IMR-90 (cell line): ENCODE data around the gene ADCK1. TPM values are rescaled to one million over a fixed set of nuclear protein-coding genes. Genes with fewer than 3 reads are reported as not detected.

Experiments
- ATAC-seq: fragments of 200-7000 bp; cut with Tn5 transposase; 2 replicates; pipeline ENCODE4 v1.9.1; 2020; ENCODE audit warnings: low read depth, mild to moderate bottlenecking, moderate library complexity
- BruUV-seq: library from RNA; stranded (reverse); fragments of 400-500 nt; replicated peaks from 2 replicates; lab custom pipeline; 2021; lab: Mats Ljungman, UMichigan
- CTCF ChIA-PET: fragments of 300-600 bp; formaldehyde crosslinking; extraction: SDS; loops from one replicate; lab custom pipeline; 2021; ENCODE audit warnings: antibody characterized with exemption; lab: Yijun Ruan, JAX
- POLR2A ChIA-PET: fragments of 300-600 bp; sonication (Branson Sonifier 250); formaldehyde crosslinking; loops from one replicate; lab custom pipeline; 2022; ENCODE audit warnings: antibody characterized with exemption; ENCODE audit not compliant: unreplicated experiment; lab: Charles Lee
- DNase-seq: peaks from one replicate; pipeline ENCODE4 v3.0.0; 2013
- H2AFZ ChIP-seq: replicated peaks from 2 replicates; pipeline ENCODE3; 2013; ENCODE audit warnings: low read length, mild to moderate bottlenecking; ENCODE audit not compliant: poor library complexity
- H2AK5ac ChIP-seq: 2 replicates; pipeline ENCODE4 v1.6.1; 2013; ENCODE audit warnings: low read depth, low read length, inconsistent platforms
- H2AK9ac ChIP-seq: replicated peaks from 2 replicates; pipeline ENCODE3; 2013; ENCODE audit warnings: mild to moderate bottlenecking, low read depth, low read length, moderate library complexity; ENCODE audit not compliant: poor library complexity
- H2BK120ac ChIP-seq: 2 replicates; pipeline ENCODE4 v1.6.1; 2013; ENCODE audit warnings: low read depth, low read length, inconsistent platforms
- H2BK15ac ChIP-seq: 3 replicates; pipeline ENCODE4 v1.6.1; 2013; ENCODE audit warnings: low read depth, low read length, inconsistent platforms
- H2BK20ac ChIP-seq: 2 replicates; pipeline ENCODE4 v1.6.1; 2013; ENCODE audit warnings: low read depth, mild to moderate bottlenecking, inconsistent platforms, low read length, moderate library complexity
- H2BK5ac ChIP-seq: 2 replicates; pipeline ENCODE4 v1.6.1; 2013; ENCODE audit warnings: mild to moderate bottlenecking, low read depth, low read length, inconsistent platforms; ENCODE audit not compliant: poor library complexity, severe bottlenecking
- H3K14ac ChIP-seq: replicated peaks from 2 replicates; pipeline ENCODE4 v1.6.1; 2013; ENCODE audit warnings: low read depth, low read length, inconsistent platforms
- H3K18ac ChIP-seq: 2 replicates; pipeline ENCODE4 v1.6.1; 2013; ENCODE audit warnings: low read depth, low read length, control low read depth
- H3K23ac ChIP-seq: 2 replicates; pipeline ENCODE4 v1.6.1; 2013; ENCODE audit warnings: low read depth, low read length, inconsistent platforms
- H3K27ac ChIP-seq: 2 replicates; pipeline ENCODE4 v1.5.1; 2013; ENCODE audit warnings: mild to moderate bottlenecking, control low read depth, low read length; ENCODE audit not compliant: insufficient read depth
- H3K27me3 ChIP-seq: 2 replicates; pipeline ENCODE4 v1.6.1; 2013; ENCODE audit warnings: low read length; ENCODE audit not compliant: control insufficient read depth, insufficient read depth
- H3K36me3 ChIP-seq: 2 replicates; pipeline ENCODE4 v1.6.1; 2013; ENCODE audit warnings: low read length, mixed read lengths; ENCODE audit not compliant: control insufficient read depth, insufficient read depth
- H3K4ac ChIP-seq: 2 replicates; pipeline ENCODE4 v1.6.1; 2013; ENCODE audit warnings: low read depth, low read length, inconsistent platforms
- H3K4me1 ChIP-seq: 2 replicates; pipeline ENCODE4 v1.6.1; 2013; ENCODE audit warnings: low read length, mixed read lengths; ENCODE audit not compliant: control insufficient read depth, insufficient read depth
- H3K4me2 ChIP-seq: 2 replicates; pipeline ENCODE4 v1.6.1; 2013; ENCODE audit warnings: low read depth, mild to moderate bottlenecking, control low read depth, low read length, moderate library complexity
- H3K4me3 ChIP-seq: 2 replicates; pipeline ENCODE4 v1.5.1; 2013; ENCODE audit warnings: low read depth, mild to moderate bottlenecking, control low read depth, low read length, moderate library complexity; ENCODE audit not compliant: insufficient read depth
- H3K56ac ChIP-seq: 2 replicates; pipeline ENCODE4 v1.6.1; 2013; ENCODE audit warnings: low read length, inconsistent platforms; ENCODE audit not compliant: insufficient read depth; ENCODE audit errors: extremely low read depth
- H3K79me1 ChIP-seq, 2 experiments: 2 replicates each; pipeline ENCODE4 v1.6.1; 2013; ENCODE audit warnings: low read length in 2 of 2, inconsistent platforms in 1 of 2, low read depth in 1 of 2
- H3K9ac ChIP-seq: 2 replicates; pipeline ENCODE4 v1.6.1; 2013; ENCODE audit warnings: low read depth, low read length, control low read depth
- H3K9me1 ChIP-seq: 2 replicates; pipeline ENCODE4 v1.6.1; 2013; ENCODE audit warnings: low read length, inconsistent platforms; ENCODE audit not compliant: insufficient read depth
- H3K9me3 ChIP-seq: 2 replicates; pipeline ENCODE4 v1.6.1; 2013; ENCODE audit warnings: low read length; ENCODE audit not compliant: control insufficient read depth, insufficient read depth
- H4K20me1 ChIP-seq: 2 replicates; pipeline ENCODE4 v1.6.1; 2013; ENCODE audit warnings: low read length, inconsistent platforms; ENCODE audit not compliant: insufficient read depth
- H4K5ac ChIP-seq: 2 replicates; pipeline ENCODE4 v1.6.1; 2013; ENCODE audit warnings: mild to moderate bottlenecking, low read depth, low read length, control low read depth
- H4K8ac ChIP-seq, 2 experiments: 2 replicates each; pipeline ENCODE4 v1.6.1; 2013; ENCODE audit warnings: low read depth in 2 of 2, low read length in 2 of 2, control low read depth in 1 of 2, inconsistent platforms in 1 of 2
- H4K91ac ChIP-seq: 2 replicates; pipeline ENCODE4 v1.6.1; 2013; ENCODE audit warnings: low read depth, low read length, inconsistent platforms; ENCODE audit not compliant: insufficient read depth
- CEBPB ChIP-seq: IDR thresholded peaks from 2 replicates; pipeline ENCODE4 v1.6.1; 2012; ENCODE audit warnings: low read depth, low read length, improper control_type of control experiment
- FOS ChIP-seq: fragments of 150-350 bp; IDR thresholded peaks from 2 replicates; pipeline ENCODE4 v1.6.1; 2016; ENCODE audit warnings: low read depth, low read length
- WGBS, 2 experiments: methylation state at CpG; one replicate each; pipeline versions ENCODE4 v1.1.5 to v1.1.7; 2013; ENCODE audit warnings: missing lambda C conversion rate in 2 of 2; ENCODE audit not compliant: insufficient read length in 1 of 2; ENCODE audit errors: extremely low coverage in 2 of 2; 5-methylcytosine and 5-hydroxymethylcytosine counted together
- dilution Hi-C: fragments of 300-500 bp; cut with HindIII; formaldehyde crosslinking; loops from one replicate; pipeline ENCODE4 v1.14.3; 2018; ENCODE audit warnings: low sequenced_read_pairs; ENCODE audit not compliant: unreplicated experiment
- in situ Hi-C: fragments of 300-500 bp; cut with MboI; formaldehyde crosslinking; loops from 3 replicates; pipeline ENCODE4 v1.14.3; 2019; ENCODE audit warnings: low sequenced_read_pairs, inconsistent platforms, mixed read lengths
- intact Hi-C: fragments of 100-400 bp; cut with micrococcal nuclease; formaldehyde crosslinking; loops from 2 replicates; pipeline ENCODE4 v1.10.0; 2022
- polyA plus RNA-seq, 3 experiments: library from polyadenylated mRNA; depleted of rRNA; stranded (reverse); fragments of >200 nt; gene quantifications; 2 replicates each; pipeline ENCODE4 v1.2.3, GENCODE V29; 2012; ENCODE audit warnings: low replicate concordance in 1 of 3
- total RNA-seq: library from RNA; depleted of rRNA; stranded (reverse); fragments of >200 nt; gene quantifications from 2 replicates; pipeline ENCODE4 v1.2.3, GENCODE V29; 2012

The ADCK1 gene
- total and polyA plus RNA-seq, 2 of the 4 experiments (the other 2 are of a cell fraction) = 1.6 to 4.6 TPM

DNA sequence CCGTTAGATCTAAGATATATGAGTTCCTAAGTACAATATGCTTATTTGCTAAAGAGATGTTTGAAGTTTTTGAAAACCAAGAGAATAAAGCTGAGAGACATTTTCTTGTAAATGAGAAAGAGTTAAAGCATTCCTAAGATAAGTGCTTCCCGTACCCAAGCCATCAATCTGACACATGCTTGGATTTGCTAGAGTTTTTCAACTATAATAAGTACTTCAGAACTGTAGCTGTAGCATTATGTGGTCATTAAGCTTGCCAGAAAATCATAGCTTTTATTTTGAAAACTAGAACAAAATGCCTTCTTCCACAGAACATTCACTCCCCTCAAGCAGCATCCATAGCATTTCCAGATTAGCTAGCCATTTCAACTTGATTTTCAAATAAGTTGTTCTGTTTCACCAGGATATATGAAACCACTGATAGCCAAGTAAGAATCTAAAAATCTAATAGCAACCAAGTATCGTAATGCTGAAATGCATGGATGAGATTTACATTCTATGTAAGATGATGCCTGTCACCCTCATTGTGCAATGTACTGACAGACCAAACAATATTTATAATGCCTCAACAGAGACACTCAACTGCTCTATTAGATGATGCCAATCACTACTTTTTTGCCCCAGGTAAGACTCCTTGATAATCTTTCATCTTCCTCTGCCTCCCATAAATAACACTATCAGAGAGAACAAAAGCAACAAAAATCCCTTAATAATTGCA is 47.0 kb upstream of the ADCK1 start:
- Histone ChIP-seq H3K4me1 (no peaks in the 10 kb centered on the region), H3K36me3 (peaks cover 15% of the 10 kb centered on the region), H4K91ac (no peak overlapping the region), H2BK120ac (no peak overlapping the region), H2BK20ac (no peak overlapping the region), H3K9me1 (no peaks in the 10 kb centered on the region), H2BK5ac (no peak overlapping the region), H3K14ac (no peak overlapping the region), H2AK9ac (no peak overlapping the region), H3K18ac (no peak overlapping the region), H3K27me3 (no peaks in the 10 kb centered on the region), H2BK15ac (no peak overlapping the region), H3K23ac (no peak overlapping the region), H3K4me3 (no peak overlapping the region), H3K9ac (no peak overlapping the region), H3K4me2 (no peak overlapping the region), H3K9me3 (no peaks in the 10 kb centered on the region), H3K56ac (no peak overlapping the region), H2AFZ (no peak overlapping the region), H4K8ac (no peak overlapping the region), H3K4ac (no peak overlapping the region), H2AK5ac (no peak overlapping the region), H4K20me1 (peaks cover 23% of the 10 kb centered on the region; the same call in 1 of the 2 replicates), H3K79me1 (peaks cover 27 to 35% of the 10 kb centered on the region in 2 experiments), H4K5ac (no peak overlapping the region), H3K27ac (no peak overlapping the region)
- ChIA-PET CTCF (interaction anchor here (1.0 kb wide), 1 partner anchor 8 kb away, joined by 3 read pairs; the partner anchor contains the start of gene SNW1), POLR2A (no interaction called here)
- intact Hi-C loops (no loop called here), dilution Hi-C loops (no loop called here), in situ Hi-C loops (no loop called here)
- ATAC-seq = peak; percentile 65
- TF ChIP-seq CEBPB (peak; percentile 63), FOS (no peak)
- no TSS peak for BruUV-seq
- peak; percentile 28 for DNase-seq
- no CpG with 5 or more reads among the region's 3 CpGs for WGBS, 2 experiments
